Measurements from ENCODE around the gene KCNQ1OT1.

Gene KCNQ1OT1

DNA sequence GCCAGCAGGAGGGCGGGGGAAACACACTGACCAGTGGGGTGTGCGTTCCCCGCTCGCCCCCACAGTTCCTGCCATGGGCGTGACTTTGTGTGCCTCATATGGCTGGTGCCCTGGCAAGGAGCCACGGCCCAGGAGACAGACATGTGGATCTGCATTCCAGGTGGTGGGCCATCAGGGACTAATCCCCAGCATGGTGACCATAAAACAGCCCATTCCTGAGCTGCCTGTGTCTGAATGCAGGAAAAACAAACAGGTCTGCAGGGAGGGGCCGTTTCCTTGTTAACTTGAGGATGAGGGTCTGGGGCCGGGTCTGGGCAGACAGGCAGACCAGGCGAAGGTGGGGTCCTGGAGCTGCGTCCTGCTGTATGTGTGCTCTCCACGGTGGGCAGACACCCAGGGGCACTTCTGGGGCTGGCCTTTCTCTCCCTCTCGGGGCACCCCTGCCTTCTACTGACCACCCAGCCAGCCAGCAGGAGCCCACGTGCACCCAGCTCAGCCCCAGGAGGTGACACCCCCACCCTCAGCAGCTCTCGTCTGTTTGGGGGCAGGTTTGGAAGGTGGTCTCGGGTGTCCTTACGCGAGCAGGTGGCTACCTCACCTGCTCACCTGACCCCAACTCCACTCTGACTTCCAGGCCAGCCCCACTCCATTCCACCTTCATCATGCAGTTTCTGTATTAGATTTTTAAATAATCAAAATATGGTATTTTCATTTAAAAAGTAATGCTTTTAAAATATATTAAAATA, 120.3 kb downstream of the KCNQ1OT1 start:
- no peak for DNase-seq

DNA sequence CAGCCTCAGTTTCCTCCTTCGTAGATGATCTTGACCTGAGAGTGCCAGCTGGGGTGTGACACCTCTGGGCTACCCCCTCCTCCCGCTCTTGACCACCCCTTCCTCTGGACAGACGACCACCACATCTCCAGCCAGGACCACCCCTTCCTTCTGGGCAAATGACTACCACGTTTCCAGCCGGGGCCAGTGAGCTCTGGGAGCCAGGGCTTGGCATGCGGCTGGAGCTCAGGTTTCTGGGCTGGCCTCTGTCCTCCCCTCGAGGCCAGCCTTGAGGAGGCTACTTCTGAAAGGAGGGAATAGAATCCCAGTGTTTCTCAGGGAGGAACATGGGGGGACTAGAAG, 120.9 kb downstream of the KCNQ1OT1 start:
- no peak for DNase-seq

- no peak for DNase-seq
Observed at GRCh38 chr11:2577991-2578928, 121.5 kb downstream of the KCNQ1OT1 start.

GRCh38 chr11:2577031-2577990, 122.5 kb downstream of the KCNQ1OT1 start:
- DNase-seq, result no peak

DNA sequence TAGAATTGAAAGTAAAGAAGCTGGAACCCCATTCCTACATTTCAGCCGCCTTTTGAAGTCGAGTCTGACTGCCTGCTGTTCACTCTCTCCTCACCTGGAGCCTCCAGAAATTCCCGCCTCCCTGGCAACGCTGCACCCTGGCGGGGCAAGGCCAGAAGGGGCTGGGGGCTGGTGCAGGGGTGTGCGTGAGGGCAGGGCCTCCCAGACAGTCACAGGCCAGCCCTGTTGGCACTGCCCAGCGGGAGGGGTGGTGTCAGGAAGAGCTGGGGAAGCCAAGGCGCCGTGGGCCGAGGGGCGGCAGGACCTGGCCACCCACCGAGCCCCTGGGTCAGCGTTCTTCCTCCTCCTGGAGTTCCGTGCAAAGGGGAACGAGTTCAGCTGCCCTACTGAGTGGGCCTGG, 123.2 kb downstream of the KCNQ1OT1 start:
- no peak for DNase-seq

DNA sequence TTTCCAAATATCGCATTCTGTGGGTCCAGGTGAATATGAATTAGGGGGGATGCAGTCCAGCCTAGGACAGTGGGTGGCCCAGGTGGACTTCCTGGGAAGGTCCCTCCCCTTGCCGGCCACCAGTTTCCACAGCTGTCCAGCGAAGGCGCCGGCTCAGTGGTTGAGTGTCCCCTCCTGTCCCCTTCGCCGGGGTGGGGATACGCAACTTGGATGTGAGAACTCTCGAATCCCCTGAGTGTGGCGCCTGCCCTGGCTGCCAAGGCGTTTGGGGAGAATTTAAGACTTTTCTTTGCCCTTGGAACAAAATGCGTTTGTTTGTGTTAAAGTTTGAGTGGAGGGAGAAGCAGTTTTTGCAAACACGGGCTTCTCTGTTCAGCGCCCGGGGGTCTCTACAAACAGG, 123.7 kb downstream of the KCNQ1OT1 start:
- DNase-seq, result no peak

GRCh38 chr11:2575591-2576051, 124.2 kb downstream of the KCNQ1OT1 start:
- DNase-seq, result no peak

- DNase-seq, result no peak
Observed at GRCh38 chr11:2574553-2575535, 125.0 kb downstream of the KCNQ1OT1 start.

DNA sequence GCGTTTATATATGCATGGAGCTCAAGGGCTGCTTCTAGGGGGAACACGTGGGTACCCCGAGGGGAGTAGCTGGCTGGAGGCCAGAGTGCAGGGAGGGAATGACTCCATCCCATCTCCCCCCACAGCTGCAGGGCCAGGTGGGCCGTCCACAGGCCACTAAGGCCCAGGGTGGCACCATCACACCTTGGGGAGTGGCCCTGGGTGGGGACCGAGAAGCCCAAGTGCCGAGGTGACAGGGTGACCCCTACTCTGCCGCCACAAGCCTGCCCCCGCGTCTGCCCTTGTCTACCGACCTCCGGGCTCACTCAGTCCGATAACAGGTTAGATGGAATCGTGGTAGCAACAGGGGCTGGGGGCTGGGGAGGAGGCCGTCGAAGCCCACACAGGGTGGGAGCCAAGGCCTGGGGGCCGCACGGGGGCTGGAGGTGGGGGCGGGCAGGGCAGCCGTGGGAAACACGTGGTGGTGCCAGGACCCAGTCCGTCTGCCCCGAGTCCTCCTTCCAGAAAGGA, 125.7 kb downstream of the KCNQ1OT1 start:
- DNase-seq, result no peak

GRCh38 chr11:2573240-2574042, 126.4 kb downstream of the KCNQ1OT1 start:
- DNase-seq, result no peak

GRCh38 chr11:2572491-2573239, 127.1 kb downstream of the KCNQ1OT1 start:
- no peak for DNase-seq

DNA sequence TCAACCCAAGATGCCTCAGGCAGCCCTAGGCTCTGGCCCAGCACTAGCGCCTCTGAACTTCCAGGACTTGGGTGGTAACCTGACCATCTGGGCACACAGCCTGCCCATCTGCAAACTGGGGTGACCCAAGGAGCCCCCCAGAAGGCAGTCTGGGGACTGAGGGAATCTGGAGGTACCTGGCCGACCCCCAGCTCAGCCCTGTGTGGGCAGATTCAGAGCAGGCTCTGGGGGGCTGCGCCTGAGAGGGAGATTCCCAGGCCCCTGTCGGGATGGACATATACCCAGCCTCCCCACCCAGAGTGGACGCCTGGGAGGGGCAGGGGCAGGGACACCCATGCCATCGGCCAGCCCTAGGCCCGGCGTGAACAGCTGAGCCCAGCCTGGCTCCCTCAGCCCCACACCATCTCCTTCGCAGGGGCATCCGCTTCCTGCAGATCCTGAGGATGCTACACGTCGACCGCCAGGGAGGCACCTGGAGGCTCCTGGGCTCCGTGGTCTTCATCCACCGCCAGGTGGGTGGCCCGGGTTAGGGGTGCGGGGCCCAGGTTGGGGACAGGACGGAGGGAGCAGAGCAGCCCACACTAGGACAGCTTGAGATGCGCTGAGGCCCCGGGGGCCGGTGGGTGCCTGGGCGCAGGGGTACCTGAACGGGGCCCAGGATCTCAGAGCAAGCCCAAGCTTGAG, 128.1 kb downstream of the KCNQ1OT1 start:
- no peak for DNase-seq

- DNase-seq, result no peak
Observed at GRCh38 chr11:2570841-2571597, 128.8 kb downstream of the KCNQ1OT1 start.

DNA sequence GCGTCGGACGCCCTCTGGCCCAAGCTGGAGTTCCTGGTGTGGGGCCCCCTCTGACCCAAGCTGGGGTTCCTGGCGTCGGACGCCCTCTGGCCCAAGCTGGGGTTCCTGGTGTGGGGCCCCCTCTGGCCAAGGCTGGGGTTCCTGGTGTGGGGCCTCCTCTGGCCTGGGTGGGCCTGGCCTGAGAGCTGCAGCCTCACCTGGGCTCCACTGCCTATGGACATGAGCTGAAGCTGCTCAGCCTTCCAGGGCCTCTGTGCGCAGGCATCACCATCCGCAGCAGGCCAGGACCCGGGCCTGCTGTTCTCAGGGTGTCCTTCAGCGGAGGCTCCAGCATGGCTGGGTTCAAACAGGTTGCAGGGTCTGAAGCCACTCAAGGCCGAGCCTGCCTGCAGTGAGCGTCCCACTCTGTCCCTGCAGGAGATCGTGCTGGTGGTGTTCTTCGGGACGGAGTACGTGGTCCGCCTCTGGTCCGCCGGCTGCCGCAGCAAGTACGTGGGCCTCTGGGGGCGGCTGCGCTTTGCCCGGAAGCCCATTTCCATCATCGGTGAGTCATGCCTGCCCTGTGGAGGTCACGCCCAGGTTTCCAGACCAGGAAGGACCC, 129.5 kb downstream of the KCNQ1OT1 start:
- DNase-seq, result no peak

GRCh38 chr11:2569731-2570210, 130.0 kb downstream of the KCNQ1OT1 start:
- DNase-seq, result no peak

- no peak for DNase-seq
Observed at GRCh38 chr11:2569321-2569721, 130.5 kb downstream of the KCNQ1OT1 start.

GRCh38 chr11:2567026-2567671, 132.6 kb downstream of the KCNQ1OT1 start:
- no peak for DNase-seq
